SHP77 treated with DMSO at 0.1 percent for 48 hours (cell line): ENCODE measurements around the gene IL36A.

Experiments used
- DNase-seq: peaks from one replicate; lab custom pipeline; 2025; lab: John Stamatoyannopoulos, UW

Gene IL36A

GRCh38 chr2:113007250-113007649, 2.0 kb downstream of the IL36A start:
- DNase-seq: no peak

GRCh38 chr2:113009622-113010021, 4.4 kb downstream of the IL36A start:
- no peak for DNase-seq

GRCh38 chr2:113010088-113010487, 4.8 kb downstream of the IL36A start:
- no peak for DNase-seq

- no peak for DNase-seq
Measured at GRCh38 chr2:113011108-113011507, 5.8 kb downstream of the IL36A start.

GRCh38 chr2:113012436-113013335, 7.4 kb downstream of the IL36A start:
- DNase-seq: no peak

GRCh38 chr2:113013336-113013661, 8.0 kb downstream of the IL36A start:
- no peak for DNase-seq

GRCh38 chr2:113014067-113014466, 8.8 kb downstream of the IL36A start:
- DNase-seq: no peak

GRCh38 chr2:113015042-113015441, 9.8 kb downstream of the IL36A start:
- no peak for DNase-seq

- no peak for DNase-seq
Measured at GRCh38 chr2:113015655-113016054, 10.4 kb downstream of the IL36A start.

GRCh38 chr2:113018509-113018908, 13.2 kb downstream of the IL36A start:
- DNase-seq: no peak

- no peak for DNase-seq
Measured at GRCh38 chr2:113021312-113021711, 16.1 kb downstream of the IL36A start.

GRCh38 chr2:113024764-113025163, 19.5 kb downstream of the IL36A start:
- DNase-seq: no peak

GRCh38 chr2:113025737-113026136, 20.5 kb downstream of the IL36A start:
- DNase-seq: no peak

GRCh38 chr2:113027691-113028090, 22.4 kb downstream of the IL36A start:
- no peak for DNase-seq

- no peak for DNase-seq
Measured at GRCh38 chr2:113028112-113028511, 22.9 kb downstream of the IL36A start.

GRCh38 chr2:113032737-113033136, 27.5 kb downstream of the IL36A start:
- no peak for DNase-seq

GRCh38 chr2:113034016-113034415, 28.8 kb downstream of the IL36A start:
- DNase-seq: no peak

- DNase-seq: no peak
Measured at GRCh38 chr2:113036763-113037162, 31.5 kb downstream of the IL36A start.

- DNase-seq: no peak
Measured at GRCh38 chr2:113038291-113038690, 33.0 kb downstream of the IL36A start.

GRCh38 chr2:113039158-113039557, 33.9 kb downstream of the IL36A start:
- DNase-seq: no peak

- DNase-seq: no peak
Measured at GRCh38 chr2:113039719-113040118, 34.5 kb downstream of the IL36A start.

- DNase-seq: no peak
Measured at GRCh38 chr2:113041871-113042270, 36.6 kb downstream of the IL36A start.

GRCh38 chr2:113046465-113046864, 41.2 kb downstream of the IL36A start:
- no peak for DNase-seq
